B cell (primary cell): ENCODE data around the gene DYDC2. TPM values are rescaled to one million over a fixed set of nuclear protein-coding genes. Genes with fewer than 3 reads are reported as not detected.

Experiments
- ATAC-seq: fragments of 200-7000 bp; cut with Tn5 transposase; one replicate; pipeline ENCODE4 v1.10.0; 2021; ENCODE audit warnings: low read depth, mild to moderate bottlenecking, moderate number of reproducible peaks, moderate library complexity
- CTCF ChIA-PET: fragments of 350-600 bp; sonication (Branson Sonifier 250); formaldehyde crosslinking; loops from one replicate; lab custom pipeline; 2021; ENCODE audit warnings: antibody characterized with exemption, inconsistent platforms; lab: Charles Lee
- POLR2A ChIA-PET: fragments of 350-600 bp; sonication (Branson Sonifier 250); formaldehyde crosslinking; loops from one replicate; lab custom pipeline; 2021; ENCODE audit warnings: antibody characterized with exemption; lab: Charles Lee
- DNase-seq: peaks from one replicate; pipeline ENCODE4 v3.0.0; 2013
- H2AFZ ChIP-seq: 2 replicates; pipeline ENCODE4 v1.6.1; 2012; ENCODE audit warnings: mild to moderate bottlenecking, low read depth, low read length; ENCODE audit not compliant: insufficient read depth, poor library complexity, severe bottlenecking
- H3K27ac ChIP-seq, 2 donors: 1 replicate in 1 of 2; 2 replicates in 1 of 2; pipeline ENCODE4 v1.5.1; 2012 to 2013; ENCODE audit warnings: low read length in 2 of 2, mild to moderate bottlenecking in 2 of 2, moderate library complexity in 1 of 2
- H3K27me3 ChIP-seq, 4 experiments: fragments of 200-600 bp in 1 of 4; sonication (generic) in 1 of 4; replicated peaks in 1 of 4; 1 replicate in 2 of 4; 2 replicates in 2 of 4; pipeline versions ENCODE4 v1.6.1 to v1.7.0; 2013 to 2016; ENCODE audit warnings: low read length in 3 of 4, mild to moderate bottlenecking in 2 of 4, mixed read lengths in 1 of 4, moderate library complexity in 1 of 4; ENCODE audit not compliant: insufficient read depth in 4 of 4, control insufficient read depth in 3 of 4; ENCODE audit errors: control extremely low read depth in 1 of 4
- H3K36me3 ChIP-seq, 2 experiments: replicated peaks in 1 of 2; 1 replicate in 1 of 2; 2 replicates in 1 of 2; pipeline versions ENCODE4 v1.6.1 to v1.7.1; 2013; ENCODE audit warnings: low read length in 1 of 2; ENCODE audit not compliant: insufficient read depth in 2 of 2, control insufficient read depth in 1 of 2; ENCODE audit errors: control extremely low read depth in 1 of 2, extremely low read depth in 1 of 2
- H3K4me1 ChIP-seq, 2 donors: fragments of 200-600 bp in 1 of 2; sonication (generic) in 1 of 2; 1 replicate in 1 of 2; 2 replicates in 1 of 2; pipeline versions ENCODE4 v1.5.1 to v1.6.1; 2013 to 2017; ENCODE audit warnings: low read length in 2 of 2; ENCODE audit not compliant: control insufficient read depth in 2 of 2, insufficient read depth in 2 of 2
- H3K4me2 ChIP-seq: replicated peaks from 2 replicates; pipeline ENCODE3; 2012; ENCODE audit warnings: mild to moderate bottlenecking, low read depth, low read length; ENCODE audit not compliant: poor library complexity, severe bottlenecking
- H3K4me3 ChIP-seq, 5 experiments: fragments of 200-600 bp in 1 of 5; sonication (generic) in 1 of 5; 1 replicate in 3 of 5; 2 replicates in 2 of 5; pipeline versions ENCODE4 v1.5.1 to v1.7.0; 2011 to 2016; ENCODE audit warnings: low read length in 4 of 5, mild to moderate bottlenecking in 4 of 5, low read depth in 2 of 5, control low read depth in 1 of 5, moderate library complexity in 1 of 5; ENCODE audit not compliant: insufficient read depth in 1 of 5; ENCODE audit errors: control extremely low read depth in 1 of 5, extremely low read depth in 1 of 5
- H3K79me2 ChIP-seq: fragments of 200-600 bp; sonication (generic); one replicate; pipeline ENCODE4 v1.6.0; 2016; ENCODE audit warnings: low read length; ENCODE audit not compliant: control insufficient read depth, insufficient read depth
- H3K9ac ChIP-seq: fragments of 200-600 bp; sonication (generic); 2 replicates; pipeline ENCODE4 v1.6.1; 2017; ENCODE audit warnings: mild to moderate bottlenecking, low read length, moderate library complexity
- H3K9me3 ChIP-seq, 3 donors: one replicate each; pipeline versions ENCODE4 v1.6.1 to v1.7.1; 2013; ENCODE audit warnings: low read length in 2 of 3; ENCODE audit not compliant: control insufficient read depth in 2 of 3, insufficient read depth in 1 of 3; ENCODE audit errors: control extremely low read depth in 1 of 3
- H4K20me1 ChIP-seq: 2 replicates; pipeline ENCODE4 v1.6.0; 2012; ENCODE audit warnings: mild to moderate bottlenecking, low read length; ENCODE audit not compliant: insufficient read depth, control insufficient read depth, poor library complexity, severe bottlenecking
- H3K27ac Mint-ChIP-seq: one replicate; pipeline ENCODE4 v1.8.0; 2021; ENCODE audit warnings: mixed read lengths
- H3K27me3 Mint-ChIP-seq: one replicate; pipeline ENCODE4 v1.8.0; 2021; ENCODE audit warnings: mixed read lengths
- H3K4me1 Mint-ChIP-seq: one replicate; pipeline ENCODE4 v1.8.0; 2021; ENCODE audit warnings: mixed read lengths
- H3K4me3 Mint-ChIP-seq: one replicate; pipeline ENCODE4 v1.8.0; 2021; ENCODE audit warnings: mixed read lengths
- H3K9me3 Mint-ChIP-seq: one replicate; pipeline ENCODE4 v1.8.0; 2022; ENCODE audit warnings: mixed read lengths; ENCODE audit not compliant: insufficient read depth
- CTCF ChIP-seq: fragments of 200-600 bp; IDR thresholded peaks from one replicate; pipeline ENCODE4 v1.8.0; 2022; ENCODE audit warnings: antibody characterized with exemption, mild to moderate bottlenecking
- EZH2 ChIP-seq: IDR thresholded peaks from 2 replicates; pipeline ENCODE4 v1.6.1; 2012; ENCODE audit warnings: borderline replicate concordance, low read depth, mild to moderate bottlenecking, moderate library complexity, low read length; ENCODE audit not compliant: insufficient read depth, poor library complexity, severe bottlenecking
- WGBS: methylation state at CpG from one replicate; pipeline ENCODE4 v1.1.5; 2013; ENCODE audit warnings: missing lambda C conversion rate; ENCODE audit not compliant: insufficient coverage; 5-methylcytosine and 5-hydroxymethylcytosine counted together
- intact Hi-C: fragments of 100-400 bp; cut with micrococcal nuclease; formaldehyde crosslinking; loops from one replicate; pipeline ENCODE4 v1.10.0; 2022
- polyA plus RNA-seq: library from polyadenylated mRNA; depleted of rRNA; stranded (reverse); fragments of >200 nt; gene quantifications from 2 replicates; pipeline ENCODE4 v1.2.3, GENCODE V29; 2012
- total RNA-seq, 2 donors: library from RNA; stranded (reverse); fragments of 120-200 nt in 1 of 2; gene quantifications; 1 replicate in 1 of 2; 2 replicates in 1 of 2; pipeline versions ENCODE4 v1.2.3 to v1.2.4, GENCODE V29; 2013 to 2022

Gene DYDC2
- total and polyA plus RNA-seq, 2 donors (not counting 1 experiment from before 2014, with no cell fraction given): not detected

GRCh38 chr10:80359644-80360043 lies 3.1 kb downstream of the DYDC2 start:
- Histone ChIP-seq H3K9ac (no peak overlapping the region), H3K4me2 (no peak overlapping the region), H3K36me3 (no peaks in the 10 kb centered on the region), H3K4me1 (peaks cover 4 to 9% of the 10 kb centered on the region in 2 donors), H3K27me3 (peaks cover 0 to 17% (median 8%) of the 10 kb centered on the region in 4 experiments), H2AFZ (no peak overlapping the region), H3K27ac (no peak overlapping the region), H3K79me2 (no peaks in the 10 kb centered on the region), H4K20me1 (no peaks in the 10 kb centered on the region), H3K9me3 (peaks cover 0 to 4% (median 0%) of the 10 kb centered on the region in 3 donors), H3K4me3 (no peak overlapping the region)
- ATAC-seq (no peak), DNase-seq (no peak)
- peaks cover 13% of the 10 kb centered on the region for H3K4me1 Mint-ChIP-seq
- H3K27ac Mint-ChIP-seq: no peak overlapping the region
- ChIA-PET POLR2A (no interaction called here), CTCF (no interaction called here)
- intact Hi-C loops: no loop called here
- H3K27me3 Mint-ChIP-seq: peaks cover 27% of the 10 kb centered on the region
- H3K4me3 Mint-ChIP-seq: no peak overlapping the region
- no peak for TF ChIP-seq EZH2
- TF ChIP-seq CTCF: no peak
- 97% methylated on average over 21 of the region's 22 CpGs for WGBS
- H3K9me3 Mint-ChIP-seq: no peaks in the 10 kb centered on the region

- ChIA-PET POLR2A (no interaction called here), CTCF (no interaction called here)
- no peaks in the 10 kb centered on the region for H3K79me2 ChIP-seq
- no peak for ATAC-seq
- H3K4me1 Mint-ChIP-seq: no peaks in the 10 kb centered on the region
- TF ChIP-seq EZH2: no peak
- TF ChIP-seq CTCF: no peak
- peaks cover 23% of the 10 kb centered on the region for H3K27me3 Mint-ChIP-seq
- no peaks in the 10 kb centered on the region for H3K27me3 ChIP-seq
- DNase-seq: no peak
- H3K9me3 ChIP-seq: peaks cover 0 to 17% (median 9%) of the 10 kb centered on the region in 3 donors
- no peak overlapping the region for H3K27ac Mint-ChIP-seq
- H3K4me2 ChIP-seq: no peak overlapping the region
- no peaks in the 10 kb centered on the region for H3K4me1 ChIP-seq
- no peak overlapping the region for H2AFZ ChIP-seq
- no peaks in the 10 kb centered on the region for H3K36me3 ChIP-seq
- WGBS: 100% methylated on average over 1 of the region's 1 CpG
- no peaks in the 10 kb centered on the region for H4K20me1 ChIP-seq
- intact Hi-C loops: no loop called here
- no peak overlapping the region for H3K4me3 Mint-ChIP-seq
- peaks cover 11% of the 10 kb centered on the region for H3K9me3 Mint-ChIP-seq
- no peak overlapping the region for H3K4me3 ChIP-seq
- no peak overlapping the region for H3K27ac ChIP-seq
- H3K9ac ChIP-seq: no peak overlapping the region
These were observed 8.9 kb downstream of the DYDC2 start for GRCh38 chr10:80365510-80365909.
